Neural cell (in vitro differentiated cells): Measurements from ENCODE around the gene ENOX1.

Experiments
- EP300 ChIP-seq: fragments of 450-650 bp; conservative IDR thresholded peaks from 2 replicates; pipeline ENCODE4 v1.6.1; 2014; ENCODE audit warnings: antibody characterized with exemption, mild to moderate bottlenecking, moderate library complexity; ENCODE audit not compliant: poor library complexity, severe bottlenecking
- EZH2 ChIP-seq: fragments of 200-600, 300-800 bp; shearing (Covaris generic), sonication (generic); IDR thresholded peaks from 2 replicates; pipeline ENCODE4 v1.6.1; 2014; ENCODE audit warnings: antibody characterized with exemption, low read length, borderline replicate concordance, mild to moderate bottlenecking; ENCODE audit not compliant: insufficient read depth, poor library complexity, severe bottlenecking
- MXI1 ChIP-seq: fragments of 450-650 bp; conservative IDR thresholded peaks from 2 replicates; pipeline ENCODE4 v1.6.1; 2014; ENCODE audit warnings: antibody characterized with exemption, mild to moderate bottlenecking; ENCODE audit not compliant: poor library complexity, severe bottlenecking
- POLR2AphosphoS5 ChIP-seq: IDR thresholded peaks from 2 replicates; pipeline ENCODE4 v1.6.1; 2012
- RAD21 ChIP-seq: fragments of 450-650 bp; conservative IDR thresholded peaks from 2 replicates; pipeline ENCODE4 v1.6.1; 2014; ENCODE audit warnings: antibody characterized with exemption, mild to moderate bottlenecking, moderate library complexity
- REST ChIP-seq: IDR thresholded peaks from 2 replicates; pipeline ENCODE4 v1.6.1; 2012; ENCODE audit warnings: borderline replicate concordance
- SMC3 ChIP-seq: fragments of 450-650 bp; conservative IDR thresholded peaks from 2 replicates; pipeline ENCODE4 v1.6.1; 2014; ENCODE audit warnings: antibody characterized with exemption, mild to moderate bottlenecking, moderate library complexity; ENCODE audit not compliant: poor library complexity
- TAF1 ChIP-seq: IDR thresholded peaks from 2 replicates; pipeline ENCODE4 v1.6.1; 2012; ENCODE audit warnings: low read depth
- TF ChIP-seq, protein P1 (sequence below): fragments of 450-650 bp; IDR thresholded peaks from 2 replicates; pipeline ENCODE4 v1.5.1; 2014; ENCODE audit warnings: antibody characterized with exemption, mild to moderate bottlenecking, moderate library complexity; ENCODE audit not compliant: poor library complexity, severe bottlenecking

DNA sequence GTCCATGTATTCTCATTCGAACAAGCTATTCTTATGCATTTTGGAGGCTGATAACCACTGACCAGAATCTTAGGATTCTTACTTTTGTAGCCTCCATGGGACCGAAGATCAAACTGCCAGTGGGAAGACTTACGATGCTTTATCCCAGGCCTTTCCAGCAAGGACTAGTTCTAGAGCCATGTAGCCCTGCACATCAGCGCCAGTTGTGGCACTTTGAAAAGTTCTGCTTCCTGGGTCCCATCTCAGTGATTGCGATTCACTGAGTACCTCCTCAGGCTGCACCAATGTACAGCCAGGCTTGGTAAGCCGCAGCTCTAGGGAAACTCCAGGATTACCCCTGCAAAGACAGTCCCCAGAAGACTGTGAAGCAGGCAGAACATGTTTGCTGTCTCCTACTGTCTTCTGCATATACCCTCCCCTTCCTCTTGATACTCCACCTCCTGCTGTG lies 18.9 kb upstream of the ENOX1 start:
- TF ChIP-seq EP300 (no peak), REST (no peak), SMC3 (no peak), MXI1 (no peak), EZH2 (no peak), POLR2AphosphoS5 (no peak), RAD21 (no peak), TAF1 (no peak)
- TF ChIP-seq, protein P1, sequence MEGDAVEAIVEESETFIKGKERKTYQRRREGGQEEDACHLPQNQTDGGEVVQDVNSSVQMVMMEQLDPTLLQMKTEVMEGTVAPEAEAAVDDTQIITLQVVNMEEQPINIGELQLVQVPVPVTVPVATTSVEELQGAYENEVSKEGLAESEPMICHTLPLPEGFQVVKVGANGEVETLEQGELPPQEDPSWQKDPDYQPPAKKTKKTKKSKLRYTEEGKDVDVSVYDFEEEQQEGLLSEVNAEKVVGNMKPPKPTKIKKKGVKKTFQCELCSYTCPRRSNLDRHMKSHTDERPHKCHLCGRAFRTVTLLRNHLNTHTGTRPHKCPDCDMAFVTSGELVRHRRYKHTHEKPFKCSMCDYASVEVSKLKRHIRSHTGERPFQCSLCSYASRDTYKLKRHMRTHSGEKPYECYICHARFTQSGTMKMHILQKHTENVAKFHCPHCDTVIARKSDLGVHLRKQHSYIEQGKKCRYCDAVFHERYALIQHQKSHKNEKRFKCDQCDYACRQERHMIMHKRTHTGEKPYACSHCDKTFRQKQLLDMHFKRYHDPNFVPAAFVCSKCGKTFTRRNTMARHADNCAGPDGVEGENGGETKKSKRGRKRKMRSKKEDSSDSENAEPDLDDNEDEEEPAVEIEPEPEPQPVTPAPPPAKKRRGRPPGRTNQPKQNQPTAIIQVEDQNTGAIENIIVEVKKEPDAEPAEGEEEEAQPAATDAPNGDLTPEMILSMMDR = no peak
